Fibroblast of skin of back (primary cell): ENCODE results near the gene EFCAB10. TPM values are rescaled to one million over a fixed set of nuclear protein-coding genes. Genes with fewer than 3 reads are reported as not detected.

Experiments
- DNase-seq: peaks from one replicate; pipeline ENCODE4 v3.0.0-alpha.2; 2013
- polyA plus RNA-seq, 2 experiments: library from polyadenylated mRNA; unstranded; fragments of 120-200 nt; gene quantifications; one replicate each; pipeline ENCODE4 v1.2.1, GENCODE V29; 2013; ENCODE audit not compliant: insufficient read length in 2 of 2

EFCAB10 gene, protein sequence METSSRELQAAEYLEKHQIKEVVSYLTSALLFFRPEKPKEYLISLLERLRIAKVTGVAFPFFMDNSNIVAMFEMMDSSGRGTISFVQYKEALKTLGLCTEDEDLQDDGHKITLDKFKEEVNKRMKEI
- 0.42 TPM for polyA plus RNA-seq (2013, experiment 1 of 2; ENCODE audit: insufficient read length)
- 0.25 TPM for polyA plus RNA-seq (2013, experiment 2 of 2; ENCODE audit: insufficient read length)

GRCh38 chr7:105581066-105581811, at the start of gene EFCAB10:
Gene EFCAB10 (minus strand): TSS chr7:105581493. CDS start chr7:105581463, 30 bp downstream.
- DNase-seq, result peak; percentile 59

- no peak for DNase-seq
These were observed 44.7 kb upstream of the EFCAB10 start for GRCh38 chr7:105625986-105626385.

GRCh38 chr7:105623906-105624305, 42.6 kb upstream of the EFCAB10 start:
- DNase-seq, result no peak

DNA sequence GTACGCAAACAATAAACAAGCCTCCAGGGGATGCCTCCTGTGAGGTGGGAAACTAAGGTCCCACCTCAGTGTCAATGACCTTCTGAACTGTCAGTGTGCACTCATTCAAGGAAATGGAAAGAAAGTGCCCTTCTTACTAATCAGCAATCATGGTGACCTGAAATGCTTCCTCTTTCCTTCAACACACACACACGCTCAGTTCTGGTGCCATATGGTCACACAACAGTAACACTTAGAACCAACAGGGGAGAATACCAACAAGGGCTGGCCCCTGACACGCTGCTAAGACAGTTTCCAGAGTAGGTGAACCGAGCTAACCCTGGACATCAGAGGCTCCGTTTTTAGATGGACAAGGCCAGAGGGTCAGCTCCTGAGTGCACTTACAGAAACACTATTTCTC, 42.1 kb upstream of the EFCAB10 start:
- DNase-seq, result no peak

GRCh38 chr7:105622106-105622731, 40.9 kb upstream of the EFCAB10 start:
- DNase-seq, result no peak

DNA sequence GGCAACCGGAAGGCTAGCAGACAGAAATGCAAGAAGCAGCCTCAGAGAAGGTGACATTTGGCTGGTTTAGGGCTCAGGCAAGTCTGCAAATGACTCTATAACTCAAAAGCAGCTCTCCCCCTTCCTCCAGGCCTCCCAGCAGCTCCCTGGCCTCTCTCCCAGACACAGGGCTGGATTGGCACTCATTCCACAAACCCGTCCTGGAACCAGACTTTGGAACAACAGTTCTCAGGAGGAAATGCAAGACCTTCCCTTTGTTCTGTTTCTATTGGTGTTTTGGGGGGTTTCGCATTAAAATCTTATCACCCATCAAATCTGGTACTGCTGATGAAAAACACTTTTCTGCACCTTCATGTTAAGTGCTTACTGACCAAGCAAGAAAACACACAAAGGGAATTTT, 40.3 kb upstream of the EFCAB10 start:
- peak; percentile 7 for DNase-seq

DNA sequence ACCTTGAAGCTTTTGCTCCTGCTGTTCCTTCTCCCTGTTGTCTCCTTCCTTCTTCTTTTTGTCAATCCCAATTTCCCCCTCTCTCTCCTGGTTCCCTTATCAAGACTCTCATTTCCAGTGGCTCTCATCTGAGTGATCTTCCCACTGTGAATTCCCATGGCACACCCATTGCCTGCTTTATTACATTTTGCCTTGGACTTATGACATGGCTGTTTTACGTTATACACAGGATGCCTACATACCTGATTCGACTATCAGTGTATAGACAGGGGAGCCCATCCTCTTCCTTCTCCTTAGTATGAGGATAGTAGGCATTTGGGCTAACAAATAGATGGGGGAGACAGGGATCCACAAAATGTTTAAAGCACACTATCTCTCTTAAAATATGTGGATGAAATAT, 39.9 kb upstream of the EFCAB10 start:
- no peak for DNase-seq

DNA sequence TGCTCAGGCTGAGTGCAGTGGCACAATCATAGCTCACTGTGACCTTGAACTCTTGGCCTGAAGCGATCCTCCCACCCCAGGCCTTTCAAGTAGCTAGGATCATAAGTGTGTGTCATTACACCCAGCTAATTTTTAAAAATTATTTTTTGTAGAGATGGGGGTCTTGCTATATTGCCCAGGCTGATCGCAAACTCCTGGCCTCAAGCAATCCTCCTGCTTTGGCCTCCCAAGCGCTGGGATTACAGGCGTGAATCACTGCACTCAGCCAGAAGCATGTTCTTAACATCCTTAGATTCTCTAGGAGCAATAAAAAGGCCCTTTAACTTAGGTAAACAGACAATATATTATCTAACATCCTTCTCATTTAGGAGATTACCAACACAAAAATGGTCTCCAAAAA, 38.3 kb upstream of the EFCAB10 start:
- DNase-seq, result no peak

DNA sequence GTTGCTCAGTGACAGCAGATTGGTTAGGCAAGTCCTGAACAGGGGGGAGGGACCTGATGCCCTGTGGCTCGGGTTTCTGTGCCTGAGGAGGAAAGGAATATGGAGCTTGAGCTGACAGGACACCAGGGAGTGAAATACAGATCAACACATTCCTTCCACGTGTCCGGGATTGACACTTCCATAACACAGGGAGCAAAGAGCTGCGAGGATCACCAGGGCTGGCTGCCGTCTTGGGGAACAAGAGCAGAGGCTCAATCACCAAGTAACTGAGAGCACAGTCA, 36.7 kb upstream of the EFCAB10 start:
- DNase-seq, result no peak

GRCh38 chr7:105617280-105618015, 36.2 kb upstream of the EFCAB10 start:
- DNase-seq, result no peak

GRCh38 chr7:105614341-105614840, 33.1 kb upstream of the EFCAB10 start:
- DNase-seq, result no peak

- no peak for DNase-seq
These were observed 32.5 kb upstream of the EFCAB10 start for GRCh38 chr7:105613611-105614330.

DNA sequence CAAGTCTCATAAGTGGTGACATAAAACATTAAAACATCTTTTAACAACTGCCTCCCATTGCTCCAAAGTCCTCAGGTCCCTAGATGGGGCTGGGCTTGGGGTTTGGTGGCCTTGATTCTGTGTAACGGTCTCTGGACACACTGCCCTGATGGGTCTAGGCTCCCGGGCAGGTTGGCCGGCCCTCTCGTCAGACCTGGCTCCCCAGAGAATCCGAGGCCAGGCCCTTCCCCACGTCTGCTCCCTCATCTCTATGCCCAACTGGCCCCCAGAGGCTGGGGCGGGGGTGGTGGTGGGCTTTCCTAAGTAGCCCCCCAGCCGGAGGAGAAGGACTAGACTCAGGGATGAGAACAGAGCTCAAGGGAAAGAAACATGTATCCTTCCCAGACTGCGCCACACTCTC, 31.5 kb upstream of the EFCAB10 start:
- DNase-seq, result no peak

DNA sequence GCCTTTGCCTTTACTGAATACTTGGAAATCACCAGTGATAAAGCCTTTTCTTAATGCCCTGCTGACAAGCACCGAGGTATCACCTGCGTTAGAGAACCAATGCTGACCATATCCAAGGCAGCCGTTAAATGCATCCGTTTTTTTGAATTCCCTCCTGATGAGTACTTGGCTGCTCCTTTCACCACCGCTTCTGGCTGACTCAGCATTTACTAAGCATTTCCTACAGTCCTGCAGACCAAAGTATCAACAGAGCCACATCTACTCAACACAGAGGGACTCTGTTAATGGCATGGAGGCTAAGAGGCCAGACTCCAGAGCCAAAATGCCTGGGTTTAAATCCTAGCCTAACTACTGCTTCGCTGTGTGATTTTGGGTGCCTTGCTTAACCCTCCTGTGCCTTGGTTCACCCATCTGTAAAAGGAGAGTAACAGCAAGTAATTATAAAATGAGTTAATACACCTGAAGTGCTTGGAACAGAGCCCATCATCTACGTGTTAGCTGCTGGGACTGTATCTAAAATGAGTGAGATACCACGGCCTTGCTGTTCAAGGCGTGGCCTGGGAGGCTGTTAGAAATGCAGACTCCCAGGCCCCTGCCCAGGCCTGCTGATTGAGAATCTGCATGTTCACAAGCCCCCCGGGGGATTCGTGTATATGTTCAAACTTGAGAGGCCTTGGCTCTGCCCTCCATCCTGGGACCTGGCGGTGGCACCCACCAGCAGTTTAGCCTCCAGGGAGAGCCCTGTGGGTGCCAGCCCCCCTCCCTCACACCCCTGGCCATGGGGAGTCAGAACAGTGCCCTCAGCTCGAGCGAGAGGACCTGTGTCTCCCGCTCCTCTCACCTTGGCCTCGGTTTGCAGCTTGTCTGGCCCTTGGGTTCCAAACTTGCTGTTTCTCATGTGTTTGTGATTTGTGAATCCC, 30.8 kb upstream of the EFCAB10 start:
- DNase-seq, result no peak

DNA sequence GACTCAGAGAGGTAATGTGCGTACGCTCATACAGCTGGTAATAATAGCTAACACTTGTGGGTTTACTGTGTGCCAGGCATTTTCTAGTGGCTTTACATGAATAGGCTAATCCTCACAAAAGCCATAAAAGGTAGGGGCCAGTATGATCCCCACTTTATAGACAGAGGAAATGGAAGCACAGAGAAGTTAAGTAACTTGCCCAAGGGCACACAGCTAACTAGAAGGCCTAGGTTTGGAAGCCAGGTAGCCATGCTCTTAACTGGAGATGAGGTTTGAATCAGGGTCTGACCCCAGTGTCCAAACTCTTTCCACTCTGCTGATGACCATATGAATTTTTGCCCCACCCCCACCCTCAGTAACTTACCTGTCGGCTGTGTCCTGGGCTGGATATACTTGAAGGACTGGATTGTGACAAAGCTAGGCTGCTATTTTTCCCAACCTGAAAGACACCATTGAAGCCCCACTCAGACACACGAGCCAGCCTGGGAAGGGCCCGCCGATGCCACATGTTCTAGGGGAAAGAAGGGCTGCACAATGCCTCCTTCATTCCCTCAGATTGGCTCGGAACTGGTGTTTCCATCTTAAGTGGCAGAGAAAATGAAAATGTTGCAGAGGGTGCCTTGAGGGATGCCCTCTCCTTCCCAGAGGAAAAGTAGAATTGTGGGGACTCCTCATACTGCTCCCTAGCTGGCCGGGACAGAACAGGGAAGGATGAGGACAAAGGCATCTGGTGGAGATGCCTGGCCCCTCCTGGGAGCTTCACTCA, 29.1 kb upstream of the EFCAB10 start:
- no peak for DNase-seq

GRCh38 chr7:105602325-105603305, 21.3 kb upstream of the EFCAB10 start:
- DNase-seq, result peak; percentile 6

DNA sequence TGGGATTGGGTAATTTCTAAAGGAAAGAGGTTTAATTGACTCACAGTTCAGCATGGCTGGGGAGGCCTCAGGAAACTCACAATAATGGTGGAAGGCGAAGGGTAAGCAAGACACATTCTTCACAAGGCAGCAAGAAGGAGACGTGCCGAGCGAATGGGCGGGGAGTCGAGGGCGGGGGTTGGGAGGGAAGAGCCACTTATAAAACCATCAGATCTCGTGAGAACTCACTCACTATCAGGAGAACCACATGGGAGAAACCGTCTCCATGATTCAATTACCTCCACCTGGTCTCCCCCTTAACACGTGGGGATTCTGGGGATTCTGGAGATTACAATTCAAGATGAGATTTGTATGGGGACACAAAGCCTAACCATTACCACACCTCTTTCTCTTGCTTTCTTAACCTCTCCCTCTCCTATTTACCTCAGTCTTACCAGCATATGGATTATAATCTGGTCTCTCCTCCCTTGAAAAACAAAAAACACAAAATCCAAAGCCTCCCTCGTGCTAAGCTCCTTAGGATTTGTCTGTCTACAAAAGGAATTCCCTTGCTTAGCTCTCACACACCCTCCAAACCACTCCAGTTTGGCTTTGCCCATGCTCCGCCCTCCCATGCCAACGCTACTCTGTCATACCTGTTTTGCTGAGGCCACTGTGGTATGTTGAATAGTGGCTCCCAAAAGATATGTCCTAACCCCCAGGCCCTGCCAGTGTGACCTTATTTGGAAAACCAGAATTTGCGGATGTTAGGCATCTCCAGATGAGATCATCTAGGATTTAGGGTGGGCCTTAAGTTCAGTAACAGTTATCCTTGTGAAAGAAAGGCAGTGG, 19.6 kb upstream of the EFCAB10 start:
- DNase-seq, result peak; percentile 66

- DNase-seq, result no peak
These were observed 18.3 kb upstream of the EFCAB10 start for GRCh38 chr7:105599551-105599950.
